Suppressor macrophage (primary cell): ENCODE measurements around the gene NOTCH2.

Source experiments
- DNase-seq, 4 experiments: peaks; one replicate each; pipeline ENCODE4 v3.0.0-alpha.2; 2020 to 2022

The NOTCH2 gene

GRCh38 chr1:119971710-119972570, 97.5 kb downstream of the NOTCH2 start:
- DNase-seq: no peak

DNA sequence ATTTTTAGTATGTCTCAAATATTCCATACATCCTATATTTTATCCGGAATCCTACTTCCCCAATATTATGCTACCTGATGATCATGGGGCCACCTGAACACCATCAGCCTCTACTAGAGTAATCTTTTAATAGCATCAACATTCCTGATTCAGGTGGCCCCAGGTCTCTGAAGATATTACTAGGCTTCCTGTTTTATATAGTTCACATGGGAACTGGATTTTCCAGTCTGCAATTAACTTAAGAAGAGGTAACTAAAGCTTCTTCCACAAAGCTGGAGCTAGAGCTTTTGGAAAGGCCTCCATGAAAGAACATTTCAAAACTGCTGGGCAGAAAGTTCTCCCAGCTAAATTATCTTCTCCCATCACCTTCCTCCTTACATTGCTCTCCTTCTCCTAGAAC, 100.9 kb downstream of the NOTCH2 start:
- no peak for DNase-seq

DNA sequence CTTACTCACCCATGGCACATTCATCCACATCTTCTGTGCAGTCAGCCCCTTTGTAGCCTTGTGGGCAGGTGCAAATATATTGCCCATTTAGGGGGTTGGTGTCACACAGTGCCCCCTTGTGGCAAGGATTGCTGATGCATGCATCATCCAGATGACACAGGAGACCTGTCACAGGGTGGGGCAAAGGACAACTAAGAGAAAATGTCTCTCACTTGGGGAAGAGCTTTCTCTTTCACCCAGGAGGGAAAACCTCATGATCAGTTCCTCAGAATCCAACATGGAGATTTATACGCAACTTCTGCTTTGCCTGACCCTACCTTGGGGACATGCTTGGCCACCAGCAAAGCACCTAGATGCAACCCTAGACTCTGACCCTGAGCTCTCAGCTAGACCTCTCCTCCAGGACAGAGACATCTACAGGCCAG, 101.4 kb downstream of the NOTCH2 start:
- DNase-seq: peak; percentile 61 to 78 (median 70)

GRCh38 chr1:119966681-119967080, 102.8 kb downstream of the NOTCH2 start:
- DNase-seq: no peak

GRCh38 chr1:119966020-119966419, 103.4 kb downstream of the NOTCH2 start:
- DNase-seq: peak; percentile 15 to 41 (median 26)

DNA sequence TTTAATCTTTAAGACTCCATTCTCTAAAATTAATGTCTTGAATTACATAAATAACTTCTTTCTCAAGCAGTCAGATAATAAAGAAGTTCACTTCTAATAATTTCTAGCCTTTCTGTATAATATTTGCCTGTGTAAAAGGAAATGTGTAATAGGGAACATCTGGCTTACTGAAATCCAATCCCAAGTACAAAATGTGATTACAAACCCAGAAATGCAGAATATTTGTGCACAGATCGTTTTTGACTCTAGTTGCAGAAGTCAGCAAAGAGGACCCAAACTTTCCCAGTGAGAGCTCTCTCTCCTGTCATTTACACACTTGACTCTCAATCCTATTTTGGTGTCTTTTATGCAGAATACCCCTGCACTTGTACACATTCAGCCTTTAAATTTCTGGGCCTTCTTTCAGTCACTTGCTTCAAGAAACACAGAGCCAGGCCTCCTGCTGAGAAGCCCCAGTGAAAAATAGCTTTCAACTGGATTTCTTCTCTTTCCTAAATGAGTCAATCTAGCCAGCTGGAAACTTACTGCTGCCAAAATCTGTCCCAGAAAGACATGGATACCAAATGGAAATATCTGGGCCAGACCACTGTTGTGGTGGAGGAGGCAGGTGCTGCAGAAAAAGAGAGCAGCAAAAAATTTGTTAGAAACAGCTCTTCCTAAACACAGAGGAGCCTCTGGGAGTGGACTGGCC, 104.6 kb downstream of the NOTCH2 start:
- no peak for DNase-seq

- no peak for DNase-seq
These were observed 107.0 kb downstream of the NOTCH2 start for GRCh38 chr1:119962296-119962968.

DNA sequence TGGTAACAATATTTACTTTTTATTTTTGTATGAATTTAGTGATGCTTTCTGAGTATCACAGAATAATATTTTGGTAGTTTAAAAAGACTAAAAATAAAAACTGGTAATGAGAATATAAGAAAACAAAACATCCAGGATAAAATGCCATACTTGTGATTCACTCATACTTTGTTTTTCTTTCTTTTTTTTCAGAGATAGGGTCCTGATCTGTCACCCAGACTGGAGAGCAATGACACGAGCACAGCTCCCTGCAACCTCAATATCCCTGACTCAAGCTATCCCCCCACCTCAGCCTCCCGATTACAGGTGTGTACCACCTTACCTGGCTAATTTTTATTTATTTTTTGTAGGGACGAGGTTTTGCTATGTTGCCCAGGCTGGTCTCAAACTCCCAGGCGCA, 109.0 kb downstream of the NOTCH2 start:
- DNase-seq: no peak

DNA sequence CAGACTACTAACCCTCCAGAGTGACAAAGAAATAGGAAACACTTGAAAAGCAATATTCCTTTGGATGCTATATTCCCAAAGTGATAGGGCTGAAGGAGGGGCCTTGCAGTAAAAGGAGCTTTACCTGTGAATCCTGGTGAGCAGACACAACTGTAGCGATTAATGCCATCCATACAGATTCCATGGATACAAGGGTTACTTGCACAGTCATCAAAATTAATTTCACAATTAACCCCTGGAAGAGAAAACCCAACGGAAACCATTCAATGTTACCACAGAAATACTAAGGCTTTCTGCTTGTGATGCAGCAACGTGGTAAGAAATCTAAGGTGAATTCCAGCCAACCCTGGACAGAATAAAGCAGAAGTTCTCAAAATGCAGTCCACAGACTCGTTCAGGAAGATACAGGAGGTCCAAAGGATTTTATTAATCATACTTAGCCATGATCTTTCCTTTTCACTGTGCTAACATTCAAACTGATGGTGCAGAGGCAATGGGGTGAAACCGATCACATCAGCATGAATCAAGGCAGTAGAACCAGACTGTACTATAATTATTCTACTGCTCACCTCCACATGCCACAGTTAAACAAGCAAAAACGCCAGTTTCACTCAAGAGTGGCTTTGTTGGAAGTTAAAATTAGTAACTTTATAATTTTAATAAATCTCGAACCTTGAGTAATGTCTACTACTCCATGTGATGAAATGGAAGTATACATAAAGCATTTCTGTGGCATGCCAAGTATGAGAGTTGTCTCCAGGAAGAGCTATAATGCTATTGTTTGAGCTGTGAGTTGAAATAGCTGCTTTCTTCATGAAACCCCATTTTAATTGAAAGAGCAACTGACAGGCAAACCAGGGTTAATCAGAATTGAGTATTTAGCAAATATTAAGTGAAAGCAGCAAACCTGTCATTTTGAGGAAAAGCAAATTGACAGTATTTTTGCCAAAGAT, 109.9 kb downstream of the NOTCH2 start:
- DNase-seq: no peak

- DNase-seq: no peak
These were observed 111.2 kb downstream of the NOTCH2 start for GRCh38 chr1:119958223-119958622.

DNA sequence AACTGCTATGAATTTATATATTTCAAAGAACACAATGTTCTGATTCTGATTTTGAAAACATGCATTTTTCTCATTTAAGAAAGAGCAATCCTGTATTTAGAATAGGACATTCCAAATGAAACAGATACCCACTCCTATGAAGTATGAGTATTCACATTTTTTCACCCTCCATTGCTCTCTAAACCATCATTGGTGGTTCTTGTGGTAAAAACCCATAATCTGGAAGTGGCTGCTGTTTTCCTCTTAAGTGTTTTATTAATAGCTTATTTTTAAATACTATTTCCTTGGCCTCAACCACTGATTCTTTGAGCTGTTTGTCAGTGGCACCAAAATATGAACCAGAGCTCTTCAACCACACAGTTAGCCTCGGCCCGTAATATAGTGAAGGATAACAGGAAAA, 113.2 kb downstream of the NOTCH2 start:
- DNase-seq: no peak

- DNase-seq: no peak
These were observed 114.7 kb downstream of the NOTCH2 start for GRCh38 chr1:119954476-119955422.

DNA sequence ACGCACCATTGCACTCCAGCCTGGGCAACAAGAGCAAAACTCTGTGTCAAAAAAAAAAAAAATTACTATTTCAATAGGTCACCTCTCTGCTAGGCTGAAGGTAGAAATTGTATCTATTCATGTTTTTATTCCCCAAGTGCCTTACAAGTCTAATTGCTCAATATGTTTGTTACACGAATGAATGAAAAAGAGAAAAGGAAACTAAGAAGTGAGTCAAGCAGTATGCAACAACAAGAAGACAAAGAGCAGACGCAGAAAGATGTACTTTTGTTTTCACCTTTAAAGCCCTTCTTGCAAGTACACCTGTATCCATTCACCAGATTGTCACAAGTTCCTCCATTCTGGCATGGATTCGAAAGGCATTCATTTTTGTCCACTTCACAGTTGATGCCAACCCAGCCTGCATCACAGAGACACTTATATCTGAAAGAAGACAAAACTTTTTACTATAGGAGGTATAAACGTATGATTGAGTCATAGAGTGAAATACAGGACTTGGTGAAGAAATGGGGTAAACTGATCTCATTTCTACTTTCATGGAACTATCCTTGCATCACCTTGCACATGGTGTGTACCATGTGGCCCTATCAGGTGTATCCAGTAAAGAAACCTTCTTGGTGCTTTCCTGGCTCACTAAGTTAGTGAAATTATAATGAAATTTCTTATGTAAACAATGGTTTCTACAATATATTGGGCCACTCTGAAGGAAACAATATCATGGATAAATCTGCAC, 116.0 kb downstream of the NOTCH2 start:
- no peak for DNase-seq

DNA sequence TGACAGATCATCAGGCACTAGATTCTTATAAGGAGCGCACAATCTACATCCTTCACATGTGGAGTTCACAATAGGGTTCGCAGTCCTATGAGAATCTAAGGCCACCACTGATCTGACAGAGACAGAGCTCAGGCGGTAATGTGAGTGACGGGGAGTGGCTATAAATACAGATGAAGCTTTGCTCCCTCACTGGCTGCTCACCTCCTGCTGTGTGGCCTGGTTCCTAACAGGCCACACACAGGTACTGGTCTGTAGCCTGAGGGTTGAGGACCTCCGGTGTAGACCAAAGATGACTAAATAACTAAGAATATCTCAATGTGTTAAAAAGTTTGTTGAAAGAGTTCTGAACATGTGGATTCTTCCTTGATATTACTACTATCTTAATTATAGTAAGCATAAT, 117.0 kb downstream of the NOTCH2 start:
- no peak for DNase-seq

DNA sequence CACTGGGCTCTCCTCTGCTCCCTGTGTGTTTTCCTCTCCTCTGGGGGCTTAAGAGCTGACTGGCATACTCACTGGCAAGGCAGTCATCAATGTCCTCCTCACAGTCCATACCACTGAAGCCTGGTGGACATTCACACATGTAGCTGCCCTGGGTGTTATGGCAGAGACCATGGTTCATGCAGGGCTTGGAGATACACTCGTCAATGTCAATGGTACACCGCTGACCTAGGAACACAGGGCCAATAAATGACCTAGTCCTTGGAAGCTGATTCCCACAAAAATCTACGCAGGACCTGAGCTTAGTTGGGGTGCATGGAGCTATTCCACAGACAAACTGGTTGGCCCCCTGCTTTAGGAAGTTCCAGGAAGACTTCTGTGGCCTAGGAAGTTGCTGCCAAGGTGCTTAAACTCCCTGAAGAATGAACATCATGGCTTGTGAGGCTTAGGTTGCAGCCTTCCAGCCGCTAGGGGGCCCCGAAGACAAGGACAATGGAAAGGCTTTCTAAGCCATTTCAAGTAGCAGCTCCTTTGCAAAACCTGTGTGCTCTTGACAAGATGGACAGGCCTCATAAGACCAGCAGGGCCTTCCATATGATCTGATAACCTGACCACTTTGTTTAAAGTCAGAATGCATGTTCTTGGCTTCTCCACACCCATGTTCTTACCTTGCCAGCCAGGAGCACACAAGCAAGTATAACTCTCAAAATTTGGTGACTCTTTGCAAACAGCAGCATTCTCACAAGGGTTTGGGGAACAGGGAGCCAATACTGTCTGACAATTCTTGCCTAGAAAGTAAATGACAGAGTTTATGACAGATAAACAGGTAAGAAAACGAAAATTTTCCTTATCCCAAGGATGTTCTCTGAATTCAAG, 120.9 kb downstream of the NOTCH2 start:
- DNase-seq: peak; percentile 73 to 85 (median 79)

DNA sequence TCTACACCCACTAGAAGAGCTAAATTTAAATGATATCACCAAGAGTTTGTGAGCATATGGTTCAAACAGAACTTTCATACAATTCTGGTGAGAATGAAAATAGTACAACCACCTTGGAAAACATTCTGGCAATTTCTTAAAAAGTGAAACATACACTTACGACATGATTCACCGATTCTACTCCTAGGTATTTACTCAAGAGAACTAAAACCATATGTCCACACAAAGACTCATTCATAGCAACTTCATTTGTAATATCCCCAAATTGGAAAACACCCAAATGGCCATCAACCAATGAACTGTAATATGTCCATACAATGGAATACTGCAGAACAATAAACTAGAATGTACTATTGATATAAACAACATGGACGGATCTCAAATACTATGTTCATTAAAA, 122.0 kb downstream of the NOTCH2 start:
- DNase-seq: no peak

DNA sequence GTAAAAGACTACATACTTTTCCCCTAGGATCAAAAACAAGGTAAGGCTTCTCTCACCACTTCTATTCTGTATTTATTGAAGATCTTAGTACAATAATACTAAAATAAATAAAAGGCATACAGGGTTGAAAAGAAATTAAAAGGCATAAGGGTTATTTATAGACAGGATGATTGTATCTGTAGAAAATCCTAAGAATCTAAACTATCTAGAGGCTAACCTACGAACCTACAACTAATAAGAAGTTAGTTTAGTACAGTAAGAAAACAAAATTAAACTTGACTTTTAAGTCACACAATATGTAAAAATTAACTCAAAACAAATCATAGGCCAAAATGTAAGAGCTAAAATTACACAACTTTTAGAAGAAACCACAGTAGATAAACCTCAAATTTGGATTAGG, 122.7 kb downstream of the NOTCH2 start:
- no peak for DNase-seq

DNA sequence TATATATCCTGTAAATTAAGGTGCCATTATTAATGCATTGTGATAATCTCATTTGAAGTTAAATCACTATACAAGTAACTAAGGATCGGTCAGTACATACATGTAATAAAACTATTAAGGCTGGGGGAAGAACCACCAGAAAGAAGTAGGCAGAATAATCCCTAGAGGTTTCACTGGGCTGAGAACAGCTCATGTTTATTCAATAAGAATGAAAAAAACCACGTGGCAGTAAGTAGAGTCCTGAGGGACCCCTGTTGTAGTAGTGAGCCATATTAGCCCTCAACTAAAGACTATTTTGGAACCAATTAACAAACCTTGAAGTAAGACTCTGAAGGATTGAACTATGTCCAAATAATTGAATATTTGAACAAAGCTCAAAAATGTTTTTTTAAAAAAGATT, 126.2 kb downstream of the NOTCH2 start:
- no peak for DNase-seq

GRCh38 chr1:119941392-119941791, 128.1 kb downstream of the NOTCH2 start:
- DNase-seq: no peak
